Loucy (cell line): Measurements from ENCODE around the gene PTGES3L.

Experiments used
- H2AFZ ChIP-seq: fragments of 200-600 bp; sonication (generic); 2 replicates; pipeline ENCODE4 v1.6.0; 2016; ENCODE audit warnings: antibody characterized with exemption, mild to moderate bottlenecking, low read length, moderate library complexity
- H3F3A ChIP-seq: fragments of 200-600 bp; 2 replicates; pipeline ENCODE4 v1.6.0; 2016; ENCODE audit warnings: antibody characterized with exemption, low read depth, mild to moderate bottlenecking
- H3K27me3 ChIP-seq: fragments of 200-600 bp; sonication (generic); 2 replicates; pipeline ENCODE4 v1.6.1; 2014; ENCODE audit warnings: low read length, mild to moderate bottlenecking; ENCODE audit not compliant: insufficient read depth, poor library complexity, severe bottlenecking
- H3K36me3 ChIP-seq: fragments of 200-600 bp; sonication (generic); 2 replicates; pipeline ENCODE4 v1.6.1; 2016; ENCODE audit warnings: low read length; ENCODE audit not compliant: insufficient read depth
- H3K4me1 ChIP-seq: fragments of 200-600 bp; sonication (generic); 2 replicates; pipeline ENCODE4 v1.5.1; 2014; ENCODE audit warnings: low read length, mild to moderate bottlenecking; ENCODE audit not compliant: insufficient read depth, poor library complexity, severe bottlenecking
- H3K4me2 ChIP-seq: fragments of 200-600 bp; sonication (generic); 2 replicates; pipeline ENCODE4 v1.6.0; 2014; ENCODE audit warnings: antibody characterized with exemption, low read length, low read depth, mild to moderate bottlenecking; ENCODE audit not compliant: poor library complexity, severe bottlenecking
- H3K4me3 ChIP-seq: fragments of 200-600 bp; sonication (generic); 2 replicates; pipeline ENCODE4 v1.5.1; 2014; ENCODE audit warnings: low read length, mild to moderate bottlenecking, mixed read lengths; ENCODE audit not compliant: poor library complexity, severe bottlenecking
- H3K79me2 ChIP-seq: fragments of 200-600 bp; sonication (generic); 2 replicates; pipeline ENCODE4 v1.6.1; 2014; ENCODE audit warnings: low read length; ENCODE audit not compliant: insufficient read depth
- H3K9ac ChIP-seq: fragments of 200-600 bp; sonication (generic); 2 replicates; pipeline ENCODE4 v1.6.0; 2014; ENCODE audit warnings: mild to moderate bottlenecking, low read depth, low read length, moderate library complexity; ENCODE audit not compliant: poor library complexity, severe bottlenecking
- H3K9me2 ChIP-seq: fragments of 200-600 bp; sonication (generic); replicated peaks from 2 replicates; pipeline ENCODE4 v1.6.1; 2016; ENCODE audit warnings: low read depth, low read length, mixed read lengths
- H3K9me3 ChIP-seq: fragments of 200-600 bp; sonication (generic); 2 replicates; pipeline ENCODE4 v1.6.1; 2014; ENCODE audit warnings: mild to moderate bottlenecking, antibody characterized with exemption, low read length, low read depth; ENCODE audit not compliant: insufficient read depth
- H4K20me1 ChIP-seq: fragments of 200-600 bp; sonication (generic); 2 replicates; pipeline ENCODE4 v1.6.0; 2014; ENCODE audit warnings: antibody characterized with exemption, low read length, mild to moderate bottlenecking; ENCODE audit not compliant: insufficient read depth, poor library complexity, severe bottlenecking
- EZH2phosphoT487 ChIP-seq: fragments of 200-600 bp; IDR thresholded peaks from 2 replicates; pipeline ENCODE4 v1.6.1; 2018; ENCODE audit warnings: antibody characterized with exemption, mild to moderate bottlenecking, moderate library complexity, borderline replicate concordance
- TF ChIP-seq, protein P1 (sequence below): fragments of 200-600 bp; sonication (generic); conservative IDR thresholded peaks from 2 replicates; pipeline ENCODE4 v1.5.1; 2014; ENCODE audit warnings: mild to moderate bottlenecking, antibody characterized with exemption, low read length

PTGES3L gene

DNA sequence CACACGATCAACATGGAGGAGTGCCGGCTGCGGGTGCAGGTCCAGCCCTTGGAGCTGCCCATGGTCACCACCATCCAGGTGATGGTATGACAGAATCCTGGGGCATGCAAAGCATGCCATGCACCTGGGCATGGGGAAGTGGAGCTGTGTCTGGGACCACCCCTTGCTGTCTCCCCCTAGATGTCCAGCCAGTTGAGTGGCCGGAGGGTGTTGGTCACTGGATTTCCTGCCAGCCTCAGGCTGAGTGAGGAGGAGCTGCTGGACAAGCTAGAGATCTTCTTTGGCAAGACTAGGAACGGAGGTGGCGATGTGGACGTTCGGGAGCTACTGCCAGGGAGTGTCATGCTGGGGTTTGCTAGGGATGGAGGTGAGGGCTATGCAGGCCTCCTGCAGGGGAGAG, 33.4 kb upstream of the PTGES3L start:
- Histone ChIP-seq H3K79me2 (peaks cover 12% of the 10 kb centered on the region; the same call in 1 of the 2 replicates), H3K4me2 (no peak overlapping the region), H3K9me3 (no peaks in the 10 kb centered on the region), H2AFZ (no peak overlapping the region), H3K27me3 (no peaks in the 10 kb centered on the region), H3K4me1 (peaks cover 3% of the 10 kb centered on the region), H3F3A (no peaks in the 10 kb centered on the region), H4K20me1 (no peaks in the 10 kb centered on the region), H3K4me3 (no peak overlapping the region), H3K36me3 (peaks cover 27% of the 10 kb centered on the region; the same call in 1 of the 2 replicates), H3K9me2 (no peaks in the 10 kb centered on the region), H3K9ac (no peak overlapping the region)
- no peak for TF ChIP-seq EZH2phosphoT487
- TF ChIP-seq, protein P1, sequence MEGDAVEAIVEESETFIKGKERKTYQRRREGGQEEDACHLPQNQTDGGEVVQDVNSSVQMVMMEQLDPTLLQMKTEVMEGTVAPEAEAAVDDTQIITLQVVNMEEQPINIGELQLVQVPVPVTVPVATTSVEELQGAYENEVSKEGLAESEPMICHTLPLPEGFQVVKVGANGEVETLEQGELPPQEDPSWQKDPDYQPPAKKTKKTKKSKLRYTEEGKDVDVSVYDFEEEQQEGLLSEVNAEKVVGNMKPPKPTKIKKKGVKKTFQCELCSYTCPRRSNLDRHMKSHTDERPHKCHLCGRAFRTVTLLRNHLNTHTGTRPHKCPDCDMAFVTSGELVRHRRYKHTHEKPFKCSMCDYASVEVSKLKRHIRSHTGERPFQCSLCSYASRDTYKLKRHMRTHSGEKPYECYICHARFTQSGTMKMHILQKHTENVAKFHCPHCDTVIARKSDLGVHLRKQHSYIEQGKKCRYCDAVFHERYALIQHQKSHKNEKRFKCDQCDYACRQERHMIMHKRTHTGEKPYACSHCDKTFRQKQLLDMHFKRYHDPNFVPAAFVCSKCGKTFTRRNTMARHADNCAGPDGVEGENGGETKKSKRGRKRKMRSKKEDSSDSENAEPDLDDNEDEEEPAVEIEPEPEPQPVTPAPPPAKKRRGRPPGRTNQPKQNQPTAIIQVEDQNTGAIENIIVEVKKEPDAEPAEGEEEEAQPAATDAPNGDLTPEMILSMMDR: no peak

DNA sequence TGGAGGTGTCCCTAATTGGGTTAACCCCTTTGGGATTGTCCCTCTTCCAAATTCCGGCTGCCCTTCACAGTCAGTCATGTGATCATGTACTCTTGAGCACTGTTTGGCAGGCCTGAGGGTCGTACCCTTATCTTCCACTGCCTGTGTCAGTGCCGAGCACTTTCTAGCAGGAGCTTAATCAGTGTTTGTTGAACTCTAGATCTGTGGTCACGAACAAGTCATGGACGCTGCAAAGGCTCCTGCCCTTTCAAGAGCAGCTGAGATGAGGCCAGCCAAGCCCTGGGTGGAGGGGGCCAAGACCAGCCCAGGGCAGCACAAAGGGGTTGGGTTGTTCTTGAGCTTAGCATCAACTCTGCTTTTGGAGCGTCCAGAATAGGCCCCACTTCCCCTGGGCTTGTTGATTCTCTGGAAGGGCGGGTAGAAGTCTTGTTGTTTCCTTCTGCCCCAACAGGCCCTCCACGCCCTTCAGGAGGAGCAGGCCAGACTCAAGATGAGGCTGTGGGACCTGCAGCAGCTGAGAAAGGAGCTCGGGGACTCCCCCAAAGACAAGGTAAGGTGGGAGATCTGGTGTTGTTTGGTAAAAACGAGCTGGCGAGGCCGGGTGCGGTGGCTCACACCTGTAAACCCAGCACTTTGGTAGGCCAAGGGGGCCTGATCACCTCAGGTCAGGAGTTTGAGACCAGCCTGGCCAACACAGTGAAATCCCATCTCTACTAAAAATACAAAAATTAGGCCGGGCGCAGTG, 32.0 kb upstream of the PTGES3L start:
- H3K79me2 ChIP-seq: peaks cover 5% of the 10 kb centered on the region; the same call in 1 of the 2 replicates
- H3K9ac ChIP-seq: no peak overlapping the region
- no peaks in the 10 kb centered on the region for H3F3A ChIP-seq
- no peaks in the 10 kb centered on the region for H3K4me1 ChIP-seq
- no peaks in the 10 kb centered on the region for H3K9me3 ChIP-seq
- TF ChIP-seq, protein P1: no peak
- TF ChIP-seq EZH2phosphoT487: no peak
- H2AFZ ChIP-seq: no peak overlapping the region
- H3K36me3 ChIP-seq: peaks cover 23% of the 10 kb centered on the region; the same call in 1 of the 2 replicates
- H3K27me3 ChIP-seq: no peaks in the 10 kb centered on the region
- no peak overlapping the region for H3K4me3 ChIP-seq
- H4K20me1 ChIP-seq: no peaks in the 10 kb centered on the region
- no peaks in the 10 kb centered on the region for H3K9me2 ChIP-seq
- no peak overlapping the region for H3K4me2 ChIP-seq

DNA sequence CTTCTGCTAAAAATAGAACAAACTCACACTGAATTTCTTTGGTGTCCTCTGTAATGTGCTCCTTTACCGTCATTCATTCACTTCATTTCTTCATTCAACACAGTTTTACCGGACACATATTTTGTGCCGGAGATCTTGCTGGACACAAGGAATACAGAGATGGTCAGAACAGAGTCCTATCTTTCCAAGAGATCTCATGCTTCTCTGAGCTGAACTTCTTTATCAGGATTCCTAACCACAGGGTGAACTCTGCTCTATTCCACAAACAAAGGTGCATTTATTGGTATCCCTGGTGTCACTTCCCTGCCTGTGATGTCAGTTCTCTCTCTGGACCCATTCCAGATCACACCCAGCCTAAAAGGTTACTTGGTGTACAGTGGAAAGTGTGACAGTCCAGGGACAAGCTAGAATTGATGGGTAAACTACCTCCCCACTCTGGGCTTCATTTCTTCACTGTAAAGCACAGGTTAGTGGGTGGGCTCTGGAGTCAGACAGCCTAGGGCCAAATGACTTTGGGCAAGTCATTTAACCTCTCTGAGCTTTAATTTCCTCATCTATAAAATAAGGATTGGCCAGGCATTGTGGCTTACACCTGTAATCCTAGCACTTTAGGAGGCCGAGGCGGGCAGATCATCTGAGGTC, 30.9 kb upstream of the PTGES3L start:
- Histone ChIP-seq H3K79me2 (no peaks in the 10 kb centered on the region), H3K36me3 (peaks cover 14% of the 10 kb centered on the region; the same call in 1 of the 2 replicates), H3F3A (no peaks in the 10 kb centered on the region), H3K4me1 (no peaks in the 10 kb centered on the region), H2AFZ (no peak overlapping the region), H3K4me2 (no peak overlapping the region), H3K4me3 (no peak overlapping the region), H3K27me3 (no peaks in the 10 kb centered on the region), H3K9me2 (no peaks in the 10 kb centered on the region), H3K9ac (no peak overlapping the region), H4K20me1 (no peaks in the 10 kb centered on the region), H3K9me3 (no peaks in the 10 kb centered on the region)
- no peak for TF ChIP-seq EZH2phosphoT487
- TF ChIP-seq, protein P1: no peak
